Gastroesophageal sphincter (tissue), 4 donors: ENCODE measurements around the gene MAPK4. TPM values are rescaled to one million over a fixed set of nuclear protein-coding genes. Genes with fewer than 3 reads are reported as not detected.

Source experiments
- ATAC-seq: fragments of 150-250 bp; one replicate; pipeline ENCODE4 v1.9.1; 2016; ENCODE audit warnings: mild to moderate bottlenecking, moderate library complexity
- H3K27ac ChIP-seq, 4 donors: fragments of 200-600 bp; sonication (generic) in 3 of 4; 1 replicate in 3 of 4; 2 replicates in 1 of 4; pipeline ENCODE4 v1.5.1; 2016 to 2019
- H3K27me3 ChIP-seq: fragments of 200-600 bp; sonication (generic); one replicate; pipeline ENCODE4 v1.5.1; 2019
- H3K36me3 ChIP-seq, 2 donors: fragments of 200-600 bp; sonication (generic); one replicate each; pipeline ENCODE4 v1.5.1; 2019; ENCODE audit warnings: control low read depth in 1 of 2
- H3K4me1 ChIP-seq, 3 donors: fragments of 200-600 bp; sonication (generic); 1 replicate in 2 of 3; 2 replicates in 1 of 3; pipeline ENCODE4 v1.5.1; 2016 to 2019; ENCODE audit warnings: control low read depth in 2 of 3
- H3K4me3 ChIP-seq, 2 donors: fragments of 200-600 bp; sonication (generic); one replicate each; pipeline ENCODE4 v1.5.1; 2019; ENCODE audit warnings: mild to moderate bottlenecking in 1 of 2, moderate library complexity in 1 of 2
- H3K9me3 ChIP-seq, 3 donors: fragments of 200-600 bp; sonication (generic); one replicate each; pipeline ENCODE4 v1.5.1; 2017 to 2019; ENCODE audit warnings: control low read depth in 2 of 3
- CTCF ChIP-seq, 4 experiments: fragments of 200-600 bp in 2 of 4; fragments of 450-650 bp in 2 of 4; sonication (generic) in 1 of 4; IDR thresholded peaks; one replicate each; pipeline ENCODE4 v1.5.1; 2017 to 2019; ENCODE audit warnings: antibody characterized with exemption in 4 of 4, mild to moderate bottlenecking in 2 of 4, moderate library complexity in 2 of 4
- EP300 ChIP-seq: sonication (generic); formaldehyde crosslinking; IDR thresholded peaks from one replicate; pipeline ENCODE4 v1.6.1; 2017; ENCODE audit warnings: antibody characterized with exemption, mild to moderate bottlenecking
- POLR2A ChIP-seq, 2 donors: fragments of 450-650 bp; IDR thresholded peaks; one replicate each; pipeline ENCODE4 v1.6.1; 2017; ENCODE audit warnings: antibody characterized with exemption in 2 of 2, mild to moderate bottlenecking in 2 of 2, moderate library complexity in 1 of 2
- POLR2AphosphoS5 ChIP-seq: sonication (generic); formaldehyde crosslinking; IDR thresholded peaks from one replicate; pipeline ENCODE4 v1.6.1; 2017; ENCODE audit warnings: antibody characterized with exemption
- WGBS, 2 donors: methylation state at CpG; one replicate each; pipeline ENCODE4 v1.1.5; 2018; ENCODE audit warnings: low coverage in 1 of 2; 5-methylcytosine and 5-hydroxymethylcytosine counted together
- total RNA-seq, 4 donors: library from RNA; depleted of rRNA; stranded (reverse); fragments of >200 nt; gene quantifications; one replicate each; pipeline ENCODE4 v1.1.0, GENCODE V29; 2016

Gene MAPK4
- total RNA-seq, 4 donors from 2014 or later: 9.3 to 13.7 (median 10.6) TPM

- Histone ChIP-seq H3K4me1 (no peaks in the 10 kb centered on the region), H3K36me3 (no peaks in the 10 kb centered on the region), H3K27ac (no peak overlapping the region), H3K4me3 (no peak overlapping the region), H3K9me3 (peaks cover 0 to 24% (median 0%) of the 10 kb centered on the region in 3 donors), H3K27me3 (no peaks in the 10 kb centered on the region)
- no peak for ATAC-seq
- WGBS, 2 donors: 47 to 50% methylated on average over 1 of the region's 1 CpG
- TF ChIP-seq CTCF (IDR thresholded peaks at IDR 0.05) (no peak), EP300 (no peak)
Observed at GRCh38 chr18:50747849-50748242, 188.0 kb downstream of the MAPK4 start.

DNA sequence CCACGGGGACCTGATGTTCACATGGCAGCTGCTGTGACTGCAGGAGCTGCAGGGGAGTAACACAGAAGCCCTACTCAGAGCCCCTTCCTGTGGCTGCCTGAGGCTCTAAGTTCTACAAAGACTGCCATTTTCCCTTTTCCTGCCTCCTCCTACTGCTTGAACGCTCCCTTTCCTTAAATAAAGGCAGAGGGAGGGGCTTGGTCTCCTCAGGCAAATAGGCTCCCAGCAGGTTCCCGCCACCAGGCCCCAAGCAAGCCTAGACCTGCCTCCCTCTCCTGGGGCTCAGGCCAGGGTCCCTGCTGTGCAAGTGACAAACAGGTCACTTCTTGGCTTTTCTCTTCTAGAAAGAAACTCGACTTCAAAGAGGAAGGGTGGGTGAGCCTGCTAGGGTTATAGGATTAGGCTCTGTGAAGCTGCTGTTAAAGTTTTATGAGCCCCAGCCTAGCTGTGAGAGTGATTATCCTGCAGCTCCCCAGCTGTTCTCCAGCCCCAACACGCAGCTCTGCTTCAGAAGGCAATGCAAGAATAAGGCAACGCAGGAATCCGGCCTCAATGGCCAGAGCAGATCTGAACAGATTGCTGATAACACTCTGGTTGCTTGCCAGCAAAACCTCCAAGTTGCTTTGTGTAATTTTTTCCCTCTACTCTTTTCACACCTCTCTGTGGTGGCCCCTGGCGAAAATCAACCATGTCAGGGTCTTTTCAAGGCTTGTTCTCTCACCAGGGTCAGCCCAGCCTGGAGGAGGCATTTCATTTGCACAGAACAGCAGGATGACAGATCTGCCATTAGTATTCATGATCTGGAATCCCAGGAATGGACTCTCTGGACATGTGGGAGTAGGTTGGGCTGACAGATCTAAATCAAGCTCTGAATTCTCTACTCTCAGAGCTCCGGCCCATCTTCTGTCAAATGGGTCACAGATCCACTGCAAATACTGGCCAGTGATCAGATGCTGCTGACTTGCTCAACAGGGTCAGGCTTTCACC is 188.6 kb downstream of the MAPK4 start:
- ATAC-seq: no peak
- Histone ChIP-seq H3K27me3 (no peaks in the 10 kb centered on the region), H3K27ac (no peak overlapping the region), H3K4me1 (no peaks in the 10 kb centered on the region), H3K9me3 (peaks cover 0 to 17% (median 0%) of the 10 kb centered on the region in 3 donors), H3K36me3 (no peaks in the 10 kb centered on the region), H3K4me3 (no peak overlapping the region)
- no peak for TF ChIP-seq EP300
- no peak for TF ChIP-seq POLR2AphosphoS5
- no peak for TF ChIP-seq CTCF (IDR thresholded peaks at IDR 0.05)
- no peak for TF ChIP-seq POLR2A (IDR thresholded peaks at IDR 0.05)
- 50 to 71% methylated on average over 3 to 8 of the region's 9 CpGs for WGBS, 2 donors

- Histone ChIP-seq H3K36me3 (no peaks in the 10 kb centered on the region), H3K27ac (no peak overlapping the region), H3K4me1 (no peaks in the 10 kb centered on the region), H3K27me3 (no peaks in the 10 kb centered on the region), H3K9me3 (peaks cover 0 to 12% (median 0%) of the 10 kb centered on the region in 3 donors), H3K4me3 (no peak overlapping the region)
- 65 to 92% methylated on average over 2 of the region's 5 CpGs for WGBS, 2 donors
- no peak for ATAC-seq
- TF ChIP-seq POLR2A (IDR thresholded peaks at IDR 0.05) (no peak), CTCF (IDR thresholded peaks at IDR 0.05) (no peak), EP300 (no peak), POLR2AphosphoS5 (no peak)
Observed at GRCh38 chr18:50749421-50749820, 189.5 kb downstream of the MAPK4 start.

GRCh38 chr18:50749945-50750344 is 190.1 kb downstream of the MAPK4 start:
- no peak for ATAC-seq
- no peaks in the 10 kb centered on the region for H3K27me3 ChIP-seq

More at GRCh38 chr18:50749945-50750344, 190.1 kb downstream of the MAPK4 start:
- WGBS, 2 donors: 57 to 67% methylated on average over 2 of the region's 4 CpGs
- H3K27ac ChIP-seq: no peak overlapping the region
- H3K9me3 ChIP-seq: peaks cover 0 to 12% (median 0%) of the 10 kb centered on the region in 3 donors
- H3K4me3 ChIP-seq: no peak overlapping the region
- TF ChIP-seq POLR2A (IDR thresholded peaks at IDR 0.05) (no peak), EP300 (no peak), CTCF (IDR thresholded peaks at IDR 0.05) (no peak), POLR2AphosphoS5 (no peak)
- H3K36me3 ChIP-seq: no peaks in the 10 kb centered on the region
- no peaks in the 10 kb centered on the region for H3K4me1 ChIP-seq
